Measurements from ENCODE around the gene SMG6. TPM values are rescaled to one million over a fixed set of nuclear protein-coding genes. Genes with fewer than 3 reads are reported as not detected.

The SMG6 gene
- total and polyA plus RNA-seq, 2 donors = 30.0 to 31.0 TPM

DNA sequence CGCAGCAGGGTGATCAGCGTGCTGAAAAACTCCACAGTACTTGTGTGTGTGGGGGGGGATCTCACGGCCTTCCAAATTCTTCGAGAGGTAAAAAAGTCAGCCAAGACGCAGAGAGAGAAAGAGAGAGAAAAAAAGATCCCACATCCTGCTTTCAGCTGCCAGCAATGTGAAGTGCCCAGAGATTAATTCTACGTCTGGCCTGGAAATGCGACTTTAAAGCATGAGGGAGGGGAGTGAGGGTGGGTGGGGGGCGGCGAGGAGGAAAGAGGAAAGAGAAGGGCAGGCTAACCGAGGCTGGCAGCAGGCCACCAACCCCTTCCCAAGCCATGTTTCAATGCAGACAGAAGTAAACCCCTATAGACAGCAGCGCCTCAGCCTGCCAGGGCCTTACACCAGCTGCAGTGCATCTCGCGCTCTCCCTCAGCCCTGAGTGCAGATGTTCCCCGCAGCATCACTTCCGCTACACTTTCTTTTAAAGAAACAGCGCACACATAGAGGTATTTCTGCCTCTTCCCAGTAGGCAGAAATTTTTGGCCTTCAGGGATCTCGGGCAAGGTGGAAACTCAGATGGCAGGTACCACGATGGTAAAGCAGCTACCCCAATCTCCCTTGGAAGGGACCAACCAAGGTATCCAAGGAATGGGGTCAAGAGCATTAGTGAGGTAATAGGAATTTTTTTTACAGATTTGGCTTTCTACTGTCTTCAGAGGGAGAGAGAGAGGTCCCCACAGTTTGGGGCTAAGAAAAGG lies 87.8 kb downstream of the SMG6 start:
- Histone ChIP-seq H3K9me3 (ENCODE audit: control insufficient read depth in 2 of 2, insufficient read depth in 1 of 2, low read length in 1 of 2) (no peaks in the 10 kb centered on the region), H3K4me1 (ENCODE audit: control insufficient read depth in 2 of 2, insufficient read depth in 2 of 2, low read length in 2 of 2) (peaks cover 16 to 40% of the 10 kb centered on the region in 2 donors), H3K36me3 (ENCODE audit: control insufficient read depth in 2 of 2, insufficient read depth in 2 of 2, low read length in 1 of 2) (peaks cover 4 to 8% of the 10 kb centered on the region in 2 donors), H3K4me3 (ENCODE audit: low read length in 2 of 2) (peak overlapping the region; percentile 13 to 49), H3K27me3 (ENCODE audit: control insufficient read depth in 2 of 2, insufficient read depth in 1 of 2, low read length in 1 of 2) (no peaks in the 10 kb centered on the region), H3K27ac (ENCODE audit: low read depth in 1 of 2, low read length in 1 of 2) (peak overlapping the region; percentile 95 to 98)
- DNase-seq (ENCODE audit: low read depth in 6 of 9, low spot score in 9 of 9) = peak; percentile 72 to 94 (median 86)
- 2% methylated on average over 18 of the region's 18 CpGs for WGBS

DNA sequence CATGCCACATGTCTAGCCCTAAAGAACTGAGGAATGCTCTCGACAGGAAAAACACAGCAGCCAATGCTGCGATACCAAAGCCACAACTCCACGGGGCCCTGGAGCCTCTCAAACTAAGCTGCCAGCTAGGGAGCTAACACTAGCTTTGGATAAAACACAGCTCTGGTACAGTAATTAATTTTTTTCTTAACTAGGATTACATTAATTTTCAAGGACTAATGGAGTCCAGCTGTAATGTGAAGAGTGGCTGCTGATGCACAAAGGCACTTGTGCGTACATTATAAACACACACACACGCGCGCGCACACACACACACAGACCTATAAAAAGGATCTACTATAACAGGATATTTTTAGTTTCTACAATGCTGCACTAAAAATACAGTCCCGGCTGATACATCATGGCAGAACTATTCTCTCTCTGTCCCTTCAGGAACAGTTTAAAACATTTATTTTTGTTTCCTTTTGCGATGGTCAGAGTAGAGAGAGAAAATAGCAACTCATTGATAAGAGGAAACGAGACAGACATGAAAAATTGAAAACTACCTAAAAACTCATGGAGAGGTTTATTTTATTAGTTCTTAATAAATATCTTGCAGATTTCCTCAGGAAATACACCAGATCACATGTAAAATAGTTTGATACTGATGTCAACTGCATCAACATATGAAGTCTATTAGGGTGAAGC lies 88.5 kb downstream of the SMG6 start:
- Histone ChIP-seq H3K36me3 (ENCODE audit: control insufficient read depth in 2 of 2, insufficient read depth in 2 of 2, low read length in 1 of 2) (peaks cover 4 to 9% of the 10 kb centered on the region in 2 donors), H3K27me3 (ENCODE audit: control insufficient read depth in 2 of 2, insufficient read depth in 1 of 2, low read length in 1 of 2) (no peaks in the 10 kb centered on the region), H3K9me3 (ENCODE audit: control insufficient read depth in 2 of 2, insufficient read depth in 1 of 2, low read length in 1 of 2) (no peaks in the 10 kb centered on the region), H3K27ac (ENCODE audit: low read depth in 1 of 2, low read length in 1 of 2) (peak overlapping the region; percentile 95 to 98), H3K4me1 (ENCODE audit: control insufficient read depth in 2 of 2, insufficient read depth in 2 of 2, low read length in 2 of 2) (peaks cover 16 to 42% of the 10 kb centered on the region in 2 donors), H3K4me3 (ENCODE audit: low read length in 2 of 2) (peak overlapping the region; percentile 3 to 49)
- 28% methylated on average over 11 of the region's 11 CpGs for WGBS
- DNase-seq (ENCODE audit: low read depth in 6 of 9, low spot score in 9 of 9) = peak in 2 of 9 donors; percentile 26 to 59

DNA sequence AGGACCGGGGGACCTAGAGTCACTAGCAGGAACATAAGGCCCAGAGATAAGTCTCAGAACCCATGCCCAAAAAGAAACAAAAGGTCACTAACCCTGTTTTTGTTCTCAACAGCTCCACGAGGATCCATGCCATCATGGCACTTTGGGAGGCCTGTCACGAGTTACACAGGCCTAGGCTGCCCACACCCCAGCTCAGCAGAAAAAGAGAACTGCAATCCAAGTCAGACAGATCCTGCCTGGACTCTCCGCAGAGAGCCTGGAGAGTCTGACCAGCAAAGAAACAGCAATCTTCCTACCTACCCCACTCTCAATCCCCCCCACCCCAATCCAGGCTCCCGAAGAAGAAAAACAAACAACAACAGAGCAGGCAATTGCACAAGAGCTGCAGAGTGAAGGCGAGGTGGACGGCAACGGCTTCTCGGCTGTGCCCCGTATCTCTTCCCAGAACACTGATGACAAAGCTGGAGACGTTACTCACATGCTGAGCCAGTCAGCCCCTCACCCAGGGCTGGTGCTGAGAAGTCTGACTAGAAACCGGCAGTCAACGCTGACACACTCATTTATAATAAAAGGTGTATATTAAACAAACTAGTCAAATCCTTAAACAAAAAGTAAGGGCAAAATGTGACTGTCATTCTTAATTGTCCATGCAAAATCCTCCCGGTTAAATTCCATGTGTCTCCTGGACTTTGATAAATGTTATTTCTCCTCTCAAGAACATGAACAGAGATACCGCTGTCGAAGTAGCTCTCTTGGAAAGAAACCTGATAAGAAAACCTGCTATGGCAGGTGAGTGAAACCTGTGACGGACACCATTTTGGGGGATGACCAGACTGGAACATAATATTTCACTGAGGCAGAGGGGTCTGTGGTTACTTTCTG lies 89.3 kb downstream of the SMG6 start:
- H3K27me3 ChIP-seq (ENCODE audit: control insufficient read depth in 2 of 2, insufficient read depth in 1 of 2, low read length in 1 of 2) = no peaks in the 10 kb centered on the region
- H3K36me3 ChIP-seq (ENCODE audit: control insufficient read depth in 2 of 2, insufficient read depth in 2 of 2, low read length in 1 of 2) = peaks cover 4 to 15% of the 10 kb centered on the region in 2 donors
- H3K4me1 ChIP-seq (ENCODE audit: control insufficient read depth in 2 of 2, insufficient read depth in 2 of 2, low read length in 2 of 2) = peaks cover 16 to 45% of the 10 kb centered on the region in 2 donors
- WGBS = 93% methylated on average over 17 of the region's 17 CpGs
- peak overlapping the region in 1 of 2 donors; percentile 4 for H3K4me3 ChIP-seq (ENCODE audit: low read length in 2 of 2)
- H3K9me3 ChIP-seq (ENCODE audit: control insufficient read depth in 2 of 2, insufficient read depth in 1 of 2, low read length in 1 of 2) = no peaks in the 10 kb centered on the region
- peak in 1 of 9 donors; percentile 29 for DNase-seq (ENCODE audit: low read depth in 6 of 9, low spot score in 9 of 9)
- peak overlapping the region; percentile 95 to 98 for H3K27ac ChIP-seq (ENCODE audit: low read depth in 1 of 2, low read length in 1 of 2)

DNA sequence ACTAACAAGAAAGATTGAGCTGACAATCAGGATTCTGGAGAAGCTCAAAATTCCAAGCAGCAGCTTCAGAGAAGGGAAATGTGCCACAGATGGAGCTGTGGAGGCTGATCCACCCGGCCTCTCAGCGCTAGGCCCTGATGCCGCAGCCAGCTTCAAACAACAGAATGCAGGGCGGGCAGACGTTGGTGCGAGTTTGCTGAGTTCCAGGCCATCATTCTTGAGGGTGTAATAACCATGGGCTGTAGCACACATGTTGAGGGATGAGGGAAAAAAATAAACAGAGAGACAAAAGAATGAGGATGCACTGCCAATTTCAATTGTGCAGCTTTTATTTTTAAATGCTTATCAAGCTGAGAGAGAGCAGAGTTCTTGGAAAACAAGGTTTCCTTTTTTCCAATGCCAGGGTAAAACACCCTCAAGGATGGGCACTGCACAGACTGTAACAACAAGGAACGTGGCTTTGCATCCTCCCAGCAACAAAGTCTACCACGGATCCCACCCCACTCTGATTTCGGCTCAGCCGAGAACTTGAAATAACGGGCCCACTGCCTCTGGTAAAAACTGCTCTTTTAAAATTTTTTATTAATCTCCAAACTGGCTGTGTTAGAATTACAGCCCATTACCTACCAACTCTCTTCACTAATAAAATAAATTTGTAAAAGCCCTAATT lies 90.2 kb downstream of the SMG6 start:
- H3K36me3 ChIP-seq (ENCODE audit: control insufficient read depth in 2 of 2, insufficient read depth in 2 of 2, low read length in 1 of 2) = peaks cover 4 to 15% of the 10 kb centered on the region in 2 donors
- peak overlapping the region; percentile 88 to 98 for H3K27ac ChIP-seq (ENCODE audit: low read depth in 1 of 2, low read length in 1 of 2)
- H3K27me3 ChIP-seq (ENCODE audit: control insufficient read depth in 2 of 2, insufficient read depth in 1 of 2, low read length in 1 of 2) = no peaks in the 10 kb centered on the region
- peaks cover 16 to 45% of the 10 kb centered on the region in 2 donors for H3K4me1 ChIP-seq (ENCODE audit: control insufficient read depth in 2 of 2, insufficient read depth in 2 of 2, low read length in 2 of 2)
- no peak overlapping the region for H3K4me3 ChIP-seq (ENCODE audit: low read length in 2 of 2)
- H3K9me3 ChIP-seq (ENCODE audit: control insufficient read depth in 2 of 2, insufficient read depth in 1 of 2, low read length in 1 of 2) = no peaks in the 10 kb centered on the region
- DNase-seq (ENCODE audit: low read depth in 6 of 9, low spot score in 9 of 9) = no peak
- 91% methylated on average over 11 of the region's 11 CpGs for WGBS

DNA sequence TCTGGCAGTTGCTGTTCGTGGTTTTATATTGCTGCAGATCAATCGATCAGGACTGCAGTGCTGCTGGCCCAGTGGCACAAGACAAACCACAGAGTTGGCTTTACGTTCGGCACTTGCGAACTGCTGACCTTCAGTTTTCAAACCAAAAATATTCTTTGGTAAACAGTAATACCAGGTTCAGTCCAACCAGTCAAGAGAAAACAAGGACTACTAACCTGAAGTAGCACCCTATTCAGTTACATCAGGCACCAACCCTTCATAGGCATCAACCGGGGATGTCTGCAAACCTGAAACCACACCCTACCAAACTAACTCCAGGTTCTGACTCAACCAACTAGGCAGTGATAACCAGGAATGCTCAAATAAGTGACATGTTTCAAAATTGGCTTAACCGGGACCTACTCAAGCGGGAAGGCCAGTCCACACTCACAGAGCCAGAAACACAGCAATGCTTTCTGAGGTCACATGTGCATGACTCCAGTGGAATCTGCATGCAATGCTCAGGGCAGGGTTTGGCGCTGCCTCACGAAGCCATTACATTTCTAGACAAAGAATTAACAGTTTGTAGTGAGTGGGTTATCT lies 91.1 kb downstream of the SMG6 start:
- WGBS = 89% methylated on average over 10 of the region's 10 CpGs
- no peaks in the 10 kb centered on the region for H3K27me3 ChIP-seq (ENCODE audit: control insufficient read depth in 2 of 2, insufficient read depth in 1 of 2, low read length in 1 of 2)
- peaks cover 16 to 45% of the 10 kb centered on the region in 2 donors for H3K4me1 ChIP-seq (ENCODE audit: control insufficient read depth in 2 of 2, insufficient read depth in 2 of 2, low read length in 2 of 2)
- H3K36me3 ChIP-seq (ENCODE audit: control insufficient read depth in 2 of 2, insufficient read depth in 2 of 2, low read length in 1 of 2) = peaks cover 4 to 14% of the 10 kb centered on the region in 2 donors
- H3K9me3 ChIP-seq (ENCODE audit: control insufficient read depth in 2 of 2, insufficient read depth in 1 of 2, low read length in 1 of 2) = no peaks in the 10 kb centered on the region
- H3K4me3 ChIP-seq (ENCODE audit: low read length in 2 of 2) = no peak overlapping the region
- peak overlapping the region; percentile 70 to 98 for H3K27ac ChIP-seq (ENCODE audit: low read depth in 1 of 2, low read length in 1 of 2)
- DNase-seq (ENCODE audit: low read depth in 6 of 9, low spot score in 9 of 9) = no peak

DNA sequence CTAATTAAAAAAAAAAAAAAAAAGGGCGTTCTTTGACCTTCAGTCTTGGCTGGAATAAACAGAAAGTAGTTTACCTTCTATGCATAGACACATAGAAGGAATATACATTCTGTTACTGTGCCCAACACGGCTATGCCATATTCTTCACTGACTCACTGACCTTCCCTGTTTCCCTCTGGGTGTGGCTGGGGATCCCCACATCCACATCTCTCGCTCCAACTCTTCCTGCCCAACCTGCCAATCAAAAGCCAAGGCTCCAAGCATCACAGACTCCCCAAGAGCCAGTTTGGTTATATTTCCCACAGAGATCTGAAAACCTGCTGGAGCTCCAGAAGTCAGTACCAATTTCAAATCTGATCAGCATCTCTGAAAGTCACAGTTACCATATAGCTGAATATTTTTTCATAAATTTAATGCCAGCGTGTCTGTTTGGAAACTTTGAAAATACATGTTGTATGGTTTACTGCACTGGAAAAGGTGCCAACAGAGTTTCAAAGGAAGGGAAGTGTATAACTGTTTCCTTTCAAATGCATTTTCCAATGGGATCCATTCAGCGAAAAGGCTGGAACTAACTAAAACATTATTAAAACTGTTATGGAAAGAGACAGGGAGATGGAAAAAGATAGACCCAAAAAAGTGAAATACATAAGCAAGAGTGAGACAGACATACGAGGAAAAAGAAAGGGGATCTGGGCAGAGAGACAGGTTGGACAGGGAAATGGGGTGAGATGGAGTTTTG lies 91.8 kb downstream of the SMG6 start:
- no peaks in the 10 kb centered on the region for H3K9me3 ChIP-seq (ENCODE audit: control insufficient read depth in 2 of 2, insufficient read depth in 1 of 2, low read length in 1 of 2)
- H3K27me3 ChIP-seq (ENCODE audit: control insufficient read depth in 2 of 2, insufficient read depth in 1 of 2, low read length in 1 of 2) = no peaks in the 10 kb centered on the region
- H3K27ac ChIP-seq (ENCODE audit: low read depth in 1 of 2, low read length in 1 of 2) = peak overlapping the region in 1 of 2 donors; percentile 26
- no peak for DNase-seq (ENCODE audit: low read depth in 6 of 9, low spot score in 9 of 9)
- no peak overlapping the region for H3K4me3 ChIP-seq (ENCODE audit: low read length in 2 of 2)
- WGBS = 97% methylated on average over 6 of the region's 6 CpGs
- H3K36me3 ChIP-seq (ENCODE audit: control insufficient read depth in 2 of 2, insufficient read depth in 2 of 2, low read length in 1 of 2) = peaks cover 4 to 14% of the 10 kb centered on the region in 2 donors
- H3K4me1 ChIP-seq (ENCODE audit: control insufficient read depth in 2 of 2, insufficient read depth in 2 of 2, low read length in 2 of 2) = peaks cover 16 to 45% of the 10 kb centered on the region in 2 donors

DNA sequence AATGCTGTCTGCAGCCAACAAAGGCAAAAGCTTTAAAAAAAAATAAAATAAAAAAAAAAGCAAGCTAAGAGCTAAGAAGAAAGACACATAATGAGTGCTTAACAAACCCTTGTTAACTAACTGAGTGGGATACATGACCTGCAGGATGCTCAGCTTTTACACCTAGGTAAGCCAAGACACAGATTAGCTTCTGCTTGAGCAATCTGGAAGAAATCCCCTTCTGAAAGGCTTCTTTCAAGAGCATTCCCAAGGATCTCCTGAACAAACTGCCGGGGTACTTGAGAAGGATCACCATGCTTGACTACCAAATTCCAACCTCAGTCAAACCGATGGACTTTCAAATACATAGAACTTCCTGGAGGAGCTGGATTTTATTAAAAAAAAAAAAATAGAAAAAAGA lies 92.9 kb downstream of the SMG6 start:
- no peaks in the 10 kb centered on the region for H3K27me3 ChIP-seq (ENCODE audit: control insufficient read depth in 2 of 2, insufficient read depth in 1 of 2, low read length in 1 of 2)
- H3K4me3 ChIP-seq (ENCODE audit: low read length in 2 of 2) = no peak overlapping the region
- DNase-seq (ENCODE audit: low read depth in 6 of 9, low spot score in 9 of 9) = no peak
- H3K27ac ChIP-seq (ENCODE audit: low read depth in 1 of 2, low read length in 1 of 2) = peak overlapping the region in 1 of 2 donors; percentile 7
- peaks cover 4 to 16% of the 10 kb centered on the region in 2 donors for H3K36me3 ChIP-seq (ENCODE audit: control insufficient read depth in 2 of 2, insufficient read depth in 2 of 2, low read length in 1 of 2)
- WGBS = 96% methylated on average over 2 of the region's 2 CpGs
- H3K9me3 ChIP-seq (ENCODE audit: control insufficient read depth in 2 of 2, insufficient read depth in 1 of 2, low read length in 1 of 2) = no peaks in the 10 kb centered on the region
- H3K4me1 ChIP-seq (ENCODE audit: control insufficient read depth in 2 of 2, insufficient read depth in 2 of 2, low read length in 2 of 2) = peaks cover 11 to 40% of the 10 kb centered on the region in 2 donors
